GM12878 (cell line): ENCODE measurements around the gene CBY3. TPM values are rescaled to one million over a fixed set of nuclear protein-coding genes. Genes with fewer than 3 reads are reported as not detected.

Experiments
- ATAC-seq: fragments of 200-7000 bp; cut with Tn5 transposase; 3 replicates; pipeline ENCODE4 v1.9.1; 2020; ENCODE audit warnings: mild to moderate bottlenecking, moderate library complexity
- BruUV-seq: library from RNA; stranded (reverse); fragments of 400-500 nt; replicated peaks from 2 replicates; lab custom pipeline; 2021; lab: Mats Ljungman, UMichigan
- CTCF ChIA-PET: fragments of 300-600 bp; sonication (Branson Sonifier 250); formaldehyde crosslinking; extraction: SDS; loops from one replicate; lab custom pipeline; 2021; ENCODE audit warnings: inconsistent platforms; lab: Yijun Ruan, JAX
- POLR2A ChIA-PET: fragments of 350-600 bp; formaldehyde crosslinking; extraction: SDS; loops from one replicate; lab custom pipeline; 2021; ENCODE audit warnings: inconsistent platforms; lab: Charles Lee
- RAD21 ChIA-PET: fragments of 300-600 bp; sonication (Branson Sonifier 250); formaldehyde crosslinking; loops from one replicate; lab custom pipeline; 2023; ENCODE audit warnings: antibody characterized with exemption; ENCODE audit not compliant: unreplicated experiment; lab: Charles Lee
- SMC1A ChIA-PET: fragments of 300-600 bp; sonication (Branson Sonifier 250); formaldehyde crosslinking; loops from one replicate; lab custom pipeline; 2023; ENCODE audit not compliant: unreplicated experiment, uncharacterized antibody; lab: Charles Lee
- DNase-seq: peaks from one replicate; pipeline ENCODE4 v3.0.0-alpha.2; 2011; ENCODE audit warnings: low read depth, low spot score
- FAIRE-seq: peaks from 3 replicates; lab custom pipeline; 2011; peaks lifted over from hg19 to GRCh38; lab: Jason Lieb, UNC
- H2AFZ ChIP-seq: 2 replicates; pipeline ENCODE4 v1.6.0; 2011; ENCODE audit warnings: low read depth, low read length, control low read depth; ENCODE audit not compliant: control insufficient read depth
- H3K27ac ChIP-seq: 2 replicates; pipeline ENCODE4 v1.5.1; 2011; ENCODE audit warnings: control low read depth; ENCODE audit not compliant: control insufficient read depth, insufficient read depth
- H3K27me3 ChIP-seq, 2 experiments: replicated peaks in 1 of 2; 2 replicates each; pipeline versions ENCODE4 v1.6.0 to v1.6.1; 2011; ENCODE audit warnings: low read length in 1 of 2; ENCODE audit not compliant: control insufficient read depth in 2 of 2, insufficient read depth in 2 of 2
- H3K36me3 ChIP-seq, 2 experiments: 2 replicates each; pipeline ENCODE4 v1.5.1; 2011; ENCODE audit warnings: low read length in 1 of 2; ENCODE audit not compliant: control insufficient read depth in 2 of 2, insufficient read depth in 2 of 2
- H3K4me1 ChIP-seq: 2 replicates; pipeline ENCODE4 v1.6.1; 2011; ENCODE audit warnings: mild to moderate bottlenecking, low read length, moderate library complexity, mixed read lengths; ENCODE audit not compliant: control insufficient read depth, insufficient read depth
- H3K4me2 ChIP-seq: 2 replicates; pipeline ENCODE4 v1.6.0; 2011; ENCODE audit warnings: control low read depth; ENCODE audit not compliant: control insufficient read depth, insufficient read depth
- H3K4me3 ChIP-seq: fragments of 200-600 bp; sonication (generic); 2 replicates; pipeline ENCODE4 v1.5.1; 2016
- H3K79me2 ChIP-seq: 2 replicates; pipeline ENCODE4 v1.6.0; 2011; ENCODE audit warnings: low read length; ENCODE audit not compliant: control insufficient read depth, insufficient read depth
- H3K9ac ChIP-seq: 2 replicates; pipeline ENCODE4 v1.8.0; 2011; ENCODE audit warnings: low read length, control low read depth, mixed read lengths; ENCODE audit not compliant: control insufficient read depth, insufficient read depth
- H3K9me3 ChIP-seq: replicated peaks from 3 replicates; pipeline ENCODE4 v1.5.1; 2011; ENCODE audit warnings: mild to moderate bottlenecking, low read length; ENCODE audit not compliant: control insufficient read depth, insufficient read depth
- H4K20me1 ChIP-seq: 2 replicates; pipeline ENCODE4 v1.6.0; 2011; ENCODE audit not compliant: control insufficient read depth, insufficient read depth
- BACH1 ChIP-seq: fragments of 450-650 bp; IDR thresholded peaks from 2 replicates; pipeline ENCODE4 v1.6.1; 2017; ENCODE audit warnings: mild to moderate bottlenecking, borderline replicate concordance
- CBFB ChIP-seq: IDR thresholded peaks from 2 replicates; pipeline ENCODE4 v1.6.1; 2016; ENCODE audit warnings: antibody characterized with exemption, low read depth
- CBX3 ChIP-seq: fragments of 200-600 bp; sonication (generic); IDR thresholded peaks from 2 replicates; pipeline ENCODE4 v1.6.1; 2016; ENCODE audit warnings: low read depth, borderline replicate concordance
- CREM ChIP-seq: IDR thresholded peaks from 2 replicates; pipeline ENCODE4 v1.6.1; 2014; ENCODE audit warnings: antibody characterized with exemption, low read depth
- KDM1A ChIP-seq: fragments of 200-600 bp; sonication (generic); IDR thresholded peaks from 2 replicates; pipeline ENCODE4 v1.6.1; 2016; ENCODE audit warnings: borderline replicate concordance
- NBN ChIP-seq: fragments of 450-650 bp; IDR thresholded peaks from 2 replicates; pipeline ENCODE4 v1.6.1; 2016
- NFIC ChIP-seq: IDR thresholded peaks from 2 replicates; pipeline ENCODE4 v1.6.1; 2012; ENCODE audit warnings: low read depth, mild to moderate bottlenecking, inconsistent platforms, low read length, moderate library complexity
- NRF1 ChIP-seq: conservative IDR thresholded peaks from 2 replicates; pipeline ENCODE4 v1.6.1; 2011; ENCODE audit warnings: mild to moderate bottlenecking, low read depth, low read length, improper control_type of control experiment
- POLR2A ChIP-seq: IDR thresholded peaks from 2 replicates; pipeline ENCODE4 v1.6.1; 2011; ENCODE audit warnings: low read depth, mild to moderate bottlenecking, low read length
- SMAD1 ChIP-seq: fragments of 450-650 bp; IDR thresholded peaks from 2 replicates; pipeline ENCODE4 v1.6.1; 2018; ENCODE audit warnings: mild to moderate bottlenecking, low read depth; ENCODE audit not compliant: partially characterized antibody
- STAT1 ChIP-seq: fragments of 450-650 bp; conservative IDR thresholded peaks from 2 replicates; pipeline ENCODE4 v1.6.1; 2014; ENCODE audit warnings: antibody characterized with exemption, mild to moderate bottlenecking
- SUPT20H ChIP-seq: IDR thresholded peaks from 2 replicates; pipeline ENCODE4 v1.6.1; 2011; ENCODE audit warnings: low read depth, mild to moderate bottlenecking, low read length, moderate library complexity, borderline replicate concordance; ENCODE audit not compliant: control insufficient read depth
- SUZ12 ChIP-seq: fragments of 200-600 bp; sonication (generic); IDR thresholded peaks from one replicate; pipeline ENCODE4 v1.6.1; 2018; ENCODE audit warnings: antibody characterized with exemption, mild to moderate bottlenecking; ENCODE audit not compliant: unreplicated experiment
- TAF1 ChIP-seq: IDR thresholded peaks from 2 replicates; pipeline ENCODE4 v1.6.1; 2011; ENCODE audit warnings: mild to moderate bottlenecking, low read depth, low read length, borderline replicate concordance
- YBX1 ChIP-seq: fragments of 450-650 bp; IDR thresholded peaks from 2 replicates; pipeline ENCODE4 v1.6.1; 2016; ENCODE audit warnings: antibody characterized with exemption
- ZBED1 ChIP-seq: IDR thresholded peaks from 2 replicates; pipeline ENCODE4 v1.6.1; 2016; ENCODE audit warnings: borderline replicate concordance
- ZNF217 ChIP-seq: fragments of 450-650 bp; IDR thresholded peaks from 2 replicates; pipeline ENCODE4 v1.6.1; 2017; ENCODE audit warnings: antibody characterized with exemption, mild to moderate bottlenecking
- WGBS: methylation state at CpG from one replicate; pipeline ENCODE4 v1.1.6; 2016; ENCODE audit warnings: low lambda C conversion rate; ENCODE audit not compliant: insufficient replicate concordance, insufficient coverage; ENCODE audit errors: missing lambda C conversion rate; 5-methylcytosine and 5-hydroxymethylcytosine counted together
- in situ Hi-C: fragments of 300-500 bp; cut with MboI; formaldehyde crosslinking; loops from 9 replicates; pipeline ENCODE4 v1.14.3; 2018; ENCODE audit warnings: mixed read lengths
- intact Hi-C: fragments of 100-400 bp; cut with micrococcal nuclease; formaldehyde crosslinking; loops from one replicate; pipeline ENCODE4 v1.14.2; 2022; ENCODE audit not compliant: unreplicated experiment
- polyA plus RNA-seq, 11 experiments: library from polyadenylated mRNA; depleted of rRNA in 4 of 11; unstranded in 6 of 11; stranded (reverse) in 5 of 11; fragments of >200 nt; fragmentation: Nextera tagmentation in 4 of 11; fragmentation: Illumina TruSeq in 1 of 11; extraction: Ambion mirVana in 4 of 11; extraction: Trizol in 1 of 11; gene quantifications; 1 replicate in 1 of 11; 2 replicates in 10 of 11; pipeline versions ENCODE4 v1.2.1 to v1.2.3, GENCODE V29; 2011 to 2016; ENCODE audit warnings: inconsistent platforms in 2 of 11, missing spikeins in 2 of 11, low read depth in 1 of 11
- total RNA-seq, 4 experiments: library from RNA; depleted of rRNA in 3 of 4; stranded (reverse); fragments of >200 nt in 3 of 4; fragmentation: Illumina TruSeq in 1 of 4; extraction: Trizol in 1 of 4; gene quantifications; 2 replicates each; pipeline versions ENCODE4 v1.2.1 to v1.2.3, GENCODE V29; 2013 to 2021
- TF ChIP-seq, protein P1 (sequence below): IDR thresholded peaks from 2 replicates; pipeline ENCODE4 v1.6.1; 2012; ENCODE audit warnings: low read depth, low read length, improper control_type of control experiment
- TF ChIP-seq, protein P2 (sequence below), 3 experiments: IDR thresholded peaks in 2 of 3; conservative IDR thresholded peaks in 1 of 3; 2 replicates each; pipeline ENCODE4 v1.5.1; 2011; ENCODE audit warnings: low read depth in 3 of 3, low read length in 3 of 3, mild to moderate bottlenecking in 3 of 3, control low read depth in 2 of 3, moderate library complexity in 2 of 3, inconsistent platforms in 1 of 3, mixed read lengths in 1 of 3; ENCODE audit not compliant: control insufficient read depth in 2 of 3, insufficient read depth in 1 of 3; ENCODE audit errors: extremely low read depth in 1 of 3

CBY3 gene
- total and polyA plus RNA-seq, 10 of the 15 experiments (the other 5 are each of a cell fraction or from before 2014, with no cell fraction given): 0.10 to 1.2 (median 0.47) TPM; not detected in 5

DNA sequence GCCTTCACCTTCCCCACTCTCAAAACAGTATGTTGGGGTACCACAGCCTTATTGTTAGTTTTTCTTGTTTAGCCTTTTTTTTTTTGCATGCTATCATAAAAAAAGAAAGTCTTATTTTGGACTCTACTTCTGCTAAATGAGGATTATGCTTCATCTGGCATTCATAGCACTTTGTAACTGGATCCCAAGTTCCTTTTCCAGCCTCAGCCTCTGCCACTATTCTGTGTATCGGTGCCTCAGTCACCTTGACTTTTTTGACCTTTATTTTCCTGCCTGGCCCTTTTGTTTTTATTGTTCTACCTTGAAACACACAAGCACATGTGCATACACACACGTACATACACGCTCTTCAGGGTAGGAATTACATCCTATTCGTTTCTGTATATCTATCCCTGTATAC, 43.3 kb upstream of the CBY3 start:
- intact Hi-C loops (no loop called here), in situ Hi-C loops (no loop called here)
- TF ChIP-seq CREM (no peak), STAT1 (no peak), ZBED1 (no peak), TAF1 (no peak), NFIC (no peak), NBN (no peak), ZNF217 (no peak), KDM1A (no peak), SMAD1 (no peak), POLR2A (no peak), SUZ12 (no peak), YBX1 (no peak), CBFB (no peak), BACH1 (no peak), CBX3 (no peak), SUPT20H (no peak), NRF1 (no peak)
- TF ChIP-seq, protein P1, sequence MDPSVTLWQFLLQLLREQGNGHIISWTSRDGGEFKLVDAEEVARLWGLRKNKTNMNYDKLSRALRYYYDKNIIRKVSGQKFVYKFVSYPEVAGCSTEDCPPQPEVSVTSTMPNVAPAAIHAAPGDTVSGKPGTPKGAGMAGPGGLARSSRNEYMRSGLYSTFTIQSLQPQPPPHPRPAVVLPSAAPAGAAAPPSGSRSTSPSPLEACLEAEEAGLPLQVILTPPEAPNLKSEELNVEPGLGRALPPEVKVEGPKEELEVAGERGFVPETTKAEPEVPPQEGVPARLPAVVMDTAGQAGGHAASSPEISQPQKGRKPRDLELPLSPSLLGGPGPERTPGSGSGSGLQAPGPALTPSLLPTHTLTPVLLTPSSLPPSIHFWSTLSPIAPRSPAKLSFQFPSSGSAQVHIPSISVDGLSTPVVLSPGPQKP: no peak
- TF ChIP-seq, protein P2, sequence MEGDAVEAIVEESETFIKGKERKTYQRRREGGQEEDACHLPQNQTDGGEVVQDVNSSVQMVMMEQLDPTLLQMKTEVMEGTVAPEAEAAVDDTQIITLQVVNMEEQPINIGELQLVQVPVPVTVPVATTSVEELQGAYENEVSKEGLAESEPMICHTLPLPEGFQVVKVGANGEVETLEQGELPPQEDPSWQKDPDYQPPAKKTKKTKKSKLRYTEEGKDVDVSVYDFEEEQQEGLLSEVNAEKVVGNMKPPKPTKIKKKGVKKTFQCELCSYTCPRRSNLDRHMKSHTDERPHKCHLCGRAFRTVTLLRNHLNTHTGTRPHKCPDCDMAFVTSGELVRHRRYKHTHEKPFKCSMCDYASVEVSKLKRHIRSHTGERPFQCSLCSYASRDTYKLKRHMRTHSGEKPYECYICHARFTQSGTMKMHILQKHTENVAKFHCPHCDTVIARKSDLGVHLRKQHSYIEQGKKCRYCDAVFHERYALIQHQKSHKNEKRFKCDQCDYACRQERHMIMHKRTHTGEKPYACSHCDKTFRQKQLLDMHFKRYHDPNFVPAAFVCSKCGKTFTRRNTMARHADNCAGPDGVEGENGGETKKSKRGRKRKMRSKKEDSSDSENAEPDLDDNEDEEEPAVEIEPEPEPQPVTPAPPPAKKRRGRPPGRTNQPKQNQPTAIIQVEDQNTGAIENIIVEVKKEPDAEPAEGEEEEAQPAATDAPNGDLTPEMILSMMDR (IDR thresholded peaks at IDR 0.05 in 2 of 3, conservative IDR thresholded peaks at IDR 0.05 in 1 of 3; ENCODE audit: control insufficient read depth in 2 of 3, extremely low read depth in 1 of 3, insufficient read depth in 1 of 3, low read depth in 3 of 3, low read length in 3 of 3): no peak
- peaks cover 18 to 60% of the 10 kb centered on the region in 2 experiments for H3K36me3 ChIP-seq
- 100% methylated on average over 4 of the region's 4 CpGs for WGBS
- CTCF ChIA-PET: no interaction called here
- no peaks in the 10 kb centered on the region for H3K79me2 ChIP-seq
- no peaks in the 10 kb centered on the region for H4K20me1 ChIP-seq
- no peak overlapping the region for H3K9ac ChIP-seq
- H2AFZ ChIP-seq: no peak overlapping the region
- no peak overlapping the region for H3K4me3 ChIP-seq
- FAIRE-seq (no peak), DNase-seq (no peak), ATAC-seq (no peak)
- H3K9me3 ChIP-seq: no peaks in the 10 kb centered on the region
- no peak overlapping the region for H3K4me2 ChIP-seq
- POLR2A ChIA-PET: no interaction called here
- no peaks in the 10 kb centered on the region for H3K4me1 ChIP-seq
- no peaks in the 10 kb centered on the region for H3K27me3 ChIP-seq
- SMC1A ChIA-PET: interaction anchor here (1.3 kb wide), 1 partner anchor 8 kb away, joined by 3 read pairs; no protein-coding TSS in a partner anchor
- no peak overlapping the region for H3K27ac ChIP-seq
- RAD21 ChIA-PET: no interaction called here
- no TSS peak for BruUV-seq
